ENCODE data around the gene NHERF1.

Gene NHERF1

GRCh38 chr17:74776044-74776962, 27.9 kb downstream of the NHERF1 start, which contains the start of gene NAT9:
Gene NAT9, minus strand, starts transcription at chr17:74776345. Its CDS starts 647 bp downstream, at chr17:74775698.
- DNase-seq = peak; percentile 75 to 99 (median 95)
- intact Hi-C loops (cut with DNase I) = no loop called here

GRCh38 chr17:74776990-74777389, 28.6 kb downstream of the NHERF1 start:
- DNase-seq = no peak
- intact Hi-C loops (cut with DNase I) = no loop called here

- no peak for DNase-seq
- intact Hi-C loops (cut with DNase I) = no loop called here
These were observed 29.6 kb downstream of the NHERF1 start for GRCh38 chr17:74777901-74778515.

- DNase-seq = no peak
- intact Hi-C loops (cut with DNase I) = no loop called here
These were observed 30.5 kb downstream of the NHERF1 start for GRCh38 chr17:74778960-74779359.

- DNase-seq = no peak
- intact Hi-C loops (cut with DNase I) = no loop called here
These were observed 31.1 kb downstream of the NHERF1 start for GRCh38 chr17:74779501-74779900.

- intact Hi-C loops (cut with DNase I) = no loop called here
- peak in 12 of 42 donors; percentile 17 to 66 (median 48) for DNase-seq
These were observed 31.5 kb downstream of the NHERF1 start for GRCh38 chr17:74779948-74780400.

GRCh38 chr17:74780443-74781238, 32.2 kb downstream of the NHERF1 start:
- DNase-seq = peak in 34 of 42 donors; percentile 40 to 83 (median 58)
- intact Hi-C loops (cut with DNase I) = no loop called here

GRCh38 chr17:74782571-74782970, 34.1 kb downstream of the NHERF1 start:
- intact Hi-C loops (cut with DNase I) = no loop called here
- DNase-seq = no peak

- intact Hi-C loops (cut with DNase I) = no loop called here
- no peak for DNase-seq
These were observed 35.8 kb downstream of the NHERF1 start for GRCh38 chr17:74784125-74784810.

GRCh38 chr17:74785096-74785980, 36.9 kb downstream of the NHERF1 start:
- intact Hi-C loops (cut with DNase I) = no loop called here
- no peak for DNase-seq

GRCh38 chr17:74785981-74786360, 37.5 kb downstream of the NHERF1 start:
- DNase-seq = no peak
- intact Hi-C loops (cut with DNase I) = no loop called here

GRCh38 chr17:74786431-74787055, 38.1 kb downstream of the NHERF1 start:
- intact Hi-C loops (cut with DNase I) = no loop called here
- DNase-seq = no peak

- DNase-seq = no peak
These were observed 42.0 kb downstream of the NHERF1 start for GRCh38 chr17:74790161-74791058.

GRCh38 chr17:74792586-74793105, 44.2 kb downstream of the NHERF1 start:
- intact Hi-C loops (cut with DNase I) = loop anchor here (2.0 kb wide), 1 partner anchor 72 kb away; no protein-coding TSS in a partner anchor
- DNase-seq = no peak

More at GRCh38 chr17:74790161-74791058, 42.0 kb downstream of the NHERF1 start:
- intact Hi-C loops (cut with DNase I) = no loop called here

GRCh38 chr17:74795327-74796020, 47.0 kb downstream of the NHERF1 start:
- intact Hi-C loops (cut with DNase I) = no loop called here

More at GRCh38 chr17:74795327-74796020, 47.0 kb downstream of the NHERF1 start:
- peak in 10 of 42 donors; percentile 24 to 55 (median 38) for DNase-seq
